Amniotic stem cell (primary cell): ENCODE measurements around the gene PHOX2B.
"Not testable (repeated sequence)": the region's sequence is repeated elsewhere in the genome, so short reads cannot be mapped to it uniquely, and the experiment has no call there.

Experiments
- DNase-seq: peaks from one replicate; lab custom pipeline; 2025; lab: John Stamatoyannopoulos, UW

PHOX2B gene

GRCh38 chr4:41712425-41712824, 36.1 kb downstream of the PHOX2B start:
- DNase-seq = no peak

- not testable (repeated sequence) for DNase-seq
Measured at GRCh38 chr4:41711654-41712053, 36.9 kb downstream of the PHOX2B start.

GRCh38 chr4:41709844-41710481, 38.6 kb downstream of the PHOX2B start:
- no peak for DNase-seq

- no peak for DNase-seq
Measured at GRCh38 chr4:41703785-41704184, 44.7 kb downstream of the PHOX2B start.

- no peak for DNase-seq
Measured at GRCh38 chr4:41702770-41703169, 45.8 kb downstream of the PHOX2B start.

GRCh38 chr4:41701983-41702382, 46.5 kb downstream of the PHOX2B start:
- no peak for DNase-seq

- DNase-seq = no peak
Measured at GRCh38 chr4:41696763-41697162, 51.8 kb downstream of the PHOX2B start.

GRCh38 chr4:41696131-41696530, 52.4 kb downstream of the PHOX2B start:
- no peak for DNase-seq
